HG03432 (cell line): ENCODE measurements around the gene NDUFAF4.

Experiments
- ATAC-seq: cut with Tn5 transposase; IDR thresholded peaks from one replicate; pipeline ENCODE4 v1.9.1; 2021; ENCODE audit warnings: mild to moderate bottlenecking, moderate library complexity; ENCODE audit not compliant: unreplicated experiment

The NDUFAF4 gene

DNA sequence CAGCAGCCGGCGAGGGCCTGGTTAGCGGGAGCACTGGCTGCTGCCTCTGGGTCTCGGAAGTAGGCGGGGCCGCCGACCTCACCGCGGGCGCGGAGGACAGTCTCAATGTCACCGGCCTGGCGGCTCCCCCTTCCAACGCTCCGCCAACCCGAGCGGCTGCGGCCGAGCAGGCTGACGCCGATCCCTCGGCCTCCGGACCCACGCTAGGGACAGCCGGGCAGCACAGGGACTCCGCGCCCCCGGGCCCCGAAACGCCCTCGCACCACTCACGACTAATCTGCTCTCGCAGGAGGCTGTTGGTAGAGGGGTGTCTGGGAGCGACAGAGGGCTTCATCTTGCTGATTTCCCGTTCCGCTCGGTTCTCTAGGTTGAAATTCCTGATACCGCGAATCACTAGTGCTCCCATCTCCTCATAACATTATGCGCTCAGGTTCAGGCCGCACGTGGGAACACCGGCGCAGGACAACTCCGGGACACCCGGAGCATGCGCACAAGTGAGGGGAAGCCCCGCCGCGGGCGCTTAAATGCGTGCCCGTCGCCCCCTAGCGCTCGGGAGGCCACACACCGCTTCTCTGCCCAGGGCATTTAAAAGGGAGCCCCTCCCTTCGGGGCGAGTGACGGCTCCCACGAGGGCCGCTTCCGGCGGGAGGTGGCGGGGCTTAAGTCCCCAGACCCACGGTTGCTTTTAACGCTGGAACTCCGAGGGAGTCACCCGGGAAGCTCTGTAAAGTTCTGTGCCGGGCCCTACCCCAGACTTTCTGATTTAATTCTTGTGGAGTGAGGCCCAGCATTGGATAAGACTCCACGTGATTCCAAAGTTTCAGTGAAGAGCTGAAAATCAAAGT is at the start of gene NDUFAF4:
NDUFAF4 (minus strand) TSS at position 496 of the 845 bp plus-strand sequence; CDS start at position 406, 90 bp downstream.
- peak; percentile 93 for ATAC-seq

GRCh38 chr6:96947055-96947454 is 49.4 kb upstream of the NDUFAF4 start:
- ATAC-seq = peak; percentile 97

DNA sequence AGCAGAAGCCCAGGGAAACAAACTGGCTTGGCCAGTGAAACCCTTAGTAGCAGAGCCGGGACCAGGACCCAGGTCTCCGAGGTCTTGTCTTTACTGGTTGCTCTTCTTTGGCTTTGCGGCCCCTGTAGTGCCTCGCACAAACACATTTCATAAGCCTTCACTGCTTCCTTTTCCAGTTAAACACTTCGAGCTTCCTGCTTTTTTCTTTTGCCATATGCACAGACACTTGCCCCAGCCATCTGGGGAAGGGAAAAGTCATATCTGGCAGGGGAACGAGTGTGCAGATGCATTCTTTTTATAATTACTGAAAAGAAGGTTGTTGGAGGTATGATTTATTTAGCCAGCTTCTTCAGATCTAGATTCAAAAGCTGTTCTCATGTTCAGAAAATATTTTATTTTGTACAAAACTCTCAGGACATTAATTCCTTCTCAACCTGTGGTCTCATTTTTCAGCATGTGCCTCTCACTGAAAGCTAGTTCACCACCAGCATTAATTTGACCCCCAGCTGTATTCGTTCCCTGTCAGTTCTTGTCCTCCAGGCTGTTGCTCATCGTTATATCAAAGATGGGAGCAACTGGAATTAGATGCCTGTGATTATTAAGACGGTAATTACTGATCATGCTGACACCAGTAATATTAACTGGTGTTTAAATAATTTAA is 46.0 kb upstream of the NDUFAF4 start:
- no peak for ATAC-seq

DNA sequence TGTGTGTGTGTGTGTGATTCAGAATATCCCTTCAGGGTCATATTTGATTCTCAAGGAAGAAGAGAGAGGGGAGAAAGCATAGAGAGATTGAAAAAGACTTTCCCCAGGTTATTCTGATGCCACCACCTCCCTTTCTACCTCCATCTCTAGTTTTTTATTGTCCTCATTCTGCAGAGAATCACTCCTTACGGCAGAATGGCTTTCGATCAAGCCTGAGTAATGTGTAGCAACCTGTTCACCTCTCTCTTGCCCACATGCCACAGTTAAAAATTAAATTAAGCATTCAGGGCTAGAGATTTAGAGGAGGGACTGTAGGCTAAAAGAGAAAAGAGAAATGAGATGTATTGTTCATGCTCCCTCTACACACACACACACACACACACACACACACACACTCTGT is 45.0 kb upstream of the NDUFAF4 start:
- no peak for ATAC-seq

DNA sequence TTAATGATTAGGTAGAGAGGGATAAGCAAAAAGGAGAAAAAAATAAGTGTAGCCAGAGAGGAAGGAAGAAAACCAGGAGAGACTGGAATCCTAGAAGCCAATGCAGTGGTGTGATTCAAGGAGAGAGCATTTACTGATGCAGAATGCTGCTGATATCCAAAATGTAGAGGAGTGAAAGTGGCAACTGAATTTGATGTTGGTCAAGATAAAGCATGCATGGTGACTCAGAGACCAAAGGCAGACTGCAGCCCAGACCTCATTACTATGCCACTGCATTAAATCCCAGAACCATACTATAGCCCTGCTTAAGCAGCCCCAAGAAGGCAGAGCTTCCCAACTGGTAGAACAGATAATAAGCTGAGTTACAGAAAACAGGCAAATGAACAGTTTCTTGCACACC is 42.6 kb upstream of the NDUFAF4 start:
- ATAC-seq = no peak

DNA sequence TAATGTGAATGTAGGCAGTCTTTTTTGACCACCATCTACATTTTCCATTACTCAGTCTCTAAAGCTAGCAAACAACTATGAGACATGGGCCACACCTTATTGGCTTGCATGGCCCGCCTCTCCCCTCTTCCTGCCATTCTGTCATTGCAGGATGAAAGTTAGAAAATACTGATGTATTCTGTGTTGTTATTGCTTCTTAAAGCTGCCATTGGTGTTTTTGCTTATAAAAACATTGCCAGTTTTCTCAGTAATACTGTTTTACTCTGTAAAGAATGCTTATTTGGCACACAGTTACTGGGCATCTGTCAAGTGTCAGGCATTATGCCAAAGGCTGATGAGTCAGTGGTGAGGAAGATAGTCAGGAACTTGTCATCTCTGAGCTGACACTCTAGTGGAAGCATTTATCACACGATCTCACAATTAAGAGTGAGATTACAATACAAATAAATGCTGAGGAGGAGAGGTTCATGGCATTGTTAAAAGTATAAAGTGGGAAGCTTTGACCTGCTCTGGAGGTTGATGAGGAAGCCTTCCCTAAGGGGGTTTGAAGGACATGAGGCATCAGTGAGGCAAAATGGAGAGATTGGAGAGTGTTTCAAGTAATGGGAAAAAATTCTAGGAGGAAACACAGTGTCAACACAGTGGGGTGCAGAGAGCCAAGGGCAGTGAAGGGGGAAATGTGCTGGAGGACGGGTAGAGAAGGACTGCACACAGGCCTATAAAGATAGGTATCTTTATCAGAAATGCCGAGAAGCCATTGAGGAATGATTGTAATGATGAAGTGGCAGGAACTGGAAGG is 41.5 kb upstream of the NDUFAF4 start:
- no peak for ATAC-seq

DNA sequence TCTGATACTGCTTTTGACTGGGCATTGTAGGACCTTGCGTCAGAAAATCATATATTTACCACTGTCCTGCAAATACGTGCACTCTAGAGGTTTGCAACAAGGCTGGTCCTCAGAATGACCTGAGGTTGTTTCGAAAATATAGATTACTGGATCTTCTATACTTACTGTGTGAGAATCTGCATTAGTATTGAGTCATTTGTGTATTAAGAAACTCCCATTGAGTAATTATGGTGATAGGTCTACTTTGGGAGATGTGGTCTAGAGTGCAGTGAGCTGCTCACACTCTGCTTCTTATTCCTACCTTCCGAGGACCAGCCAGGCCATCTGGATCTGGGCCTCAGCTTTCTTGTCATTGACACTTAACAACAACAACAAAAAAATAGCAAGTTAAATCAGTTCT is 36.4 kb upstream of the NDUFAF4 start:
- ATAC-seq = no peak

GRCh38 chr6:96931198-96931597 is 33.5 kb upstream of the NDUFAF4 start:
- ATAC-seq = no peak

DNA sequence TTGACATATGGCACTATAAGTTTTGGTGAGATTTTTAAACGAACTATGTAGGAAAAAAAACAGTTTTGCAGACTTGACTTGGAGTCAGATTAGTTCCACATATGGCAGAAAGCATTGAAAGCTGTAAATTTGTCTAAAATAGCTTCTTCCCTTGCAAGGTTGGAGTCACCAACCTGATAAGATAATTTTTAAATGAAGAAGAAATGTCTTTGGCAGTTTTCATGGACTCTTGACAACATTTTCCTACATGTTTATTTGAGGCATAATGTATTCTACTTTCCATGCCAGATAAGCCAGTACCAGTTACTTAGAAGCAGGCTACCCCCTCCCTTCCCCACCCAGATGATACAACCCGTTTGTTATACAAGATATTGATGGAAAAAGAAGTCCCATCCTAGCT is 32.0 kb upstream of the NDUFAF4 start:
- no peak for ATAC-seq

- no peak for ATAC-seq
Observed at GRCh38 chr6:96927660-96928059, 30.0 kb upstream of the NDUFAF4 start.

DNA sequence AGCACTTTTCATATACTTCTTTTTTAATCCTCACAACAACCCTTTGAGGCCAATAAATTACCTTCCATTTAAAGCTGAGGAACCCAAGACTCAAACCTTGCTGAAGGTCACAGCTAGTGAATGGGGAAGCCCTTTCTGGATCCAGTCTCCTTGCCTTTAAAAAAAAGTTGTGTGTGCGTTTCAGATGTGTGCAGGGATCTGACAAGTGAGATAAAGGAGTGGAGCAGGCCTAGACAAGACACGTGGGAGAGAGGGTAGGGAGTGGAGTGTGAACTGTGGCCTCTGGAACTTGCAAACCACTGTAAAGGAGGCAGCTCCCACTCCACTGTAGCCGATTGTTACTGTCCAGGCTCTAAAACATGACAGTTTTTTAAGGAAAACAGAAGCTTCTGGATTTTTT is 28.7 kb upstream of the NDUFAF4 start:
- ATAC-seq = no peak

- ATAC-seq = no peak
Observed at GRCh38 chr6:96925290-96925687, 27.6 kb upstream of the NDUFAF4 start.

DNA sequence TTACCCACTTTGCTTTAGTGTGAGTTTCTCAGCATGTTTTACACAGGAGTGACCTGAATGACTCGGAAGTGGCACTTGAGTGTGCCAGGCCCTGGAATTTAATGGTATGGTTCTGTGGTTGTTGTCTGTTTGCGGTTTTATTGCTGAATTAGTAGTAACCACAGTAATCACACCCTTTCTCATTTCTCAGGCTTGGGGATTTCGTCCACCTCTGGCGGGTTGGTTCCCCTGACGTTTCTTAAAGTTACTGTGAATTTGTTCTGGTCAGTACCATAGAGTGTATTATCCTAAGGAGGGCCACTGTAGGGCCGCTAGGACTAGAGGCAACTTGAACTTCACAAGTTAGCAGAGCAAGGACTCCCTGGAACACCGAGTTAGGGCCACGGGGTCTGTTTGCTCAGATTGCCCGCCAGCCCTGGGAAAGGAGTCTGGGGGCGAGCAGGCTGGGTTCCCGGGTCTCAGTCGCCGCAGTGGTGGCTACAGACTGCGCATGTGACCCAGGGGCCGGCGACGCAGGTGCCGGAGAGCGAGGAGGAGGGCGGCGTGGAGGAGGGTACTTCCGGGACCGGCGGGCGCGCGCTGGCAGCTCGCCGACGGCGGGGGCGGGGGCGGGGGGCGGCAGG is 26.3 kb upstream of the NDUFAF4 start:
- ATAC-seq = peak; percentile 88

GRCh38 chr6:96923400-96923799 is 25.7 kb upstream of the NDUFAF4 start:
- ATAC-seq = no peak

- ATAC-seq = no peak
Observed at GRCh38 chr6:96917098-96917497, 19.4 kb upstream of the NDUFAF4 start.

GRCh38 chr6:96913621-96914020 is 15.9 kb upstream of the NDUFAF4 start:
- ATAC-seq = no peak

GRCh38 chr6:96911751-96912150 is 14.1 kb upstream of the NDUFAF4 start:
- no peak for ATAC-seq

GRCh38 chr6:96911171-96911570 is 13.5 kb upstream of the NDUFAF4 start:
- ATAC-seq = no peak

DNA sequence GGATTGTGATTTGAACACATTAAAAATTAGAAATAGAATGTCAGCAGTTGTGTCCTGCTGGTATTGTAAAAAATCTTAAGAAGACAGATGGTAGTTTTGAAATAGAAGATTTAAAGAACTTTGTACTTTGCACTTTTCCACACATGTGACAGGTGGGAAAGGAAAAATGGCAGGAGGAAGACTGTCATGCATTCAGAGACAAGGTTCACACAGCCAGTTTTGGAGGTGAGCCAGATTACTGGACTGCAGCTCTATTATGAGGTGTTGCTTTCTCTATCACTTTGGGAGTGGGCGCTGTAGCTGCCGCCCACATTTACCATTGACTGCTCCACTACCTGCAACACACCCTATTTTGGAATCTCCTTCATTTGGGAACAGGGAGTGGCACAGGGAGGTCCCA is 12.1 kb upstream of the NDUFAF4 start:
- ATAC-seq = no peak

DNA sequence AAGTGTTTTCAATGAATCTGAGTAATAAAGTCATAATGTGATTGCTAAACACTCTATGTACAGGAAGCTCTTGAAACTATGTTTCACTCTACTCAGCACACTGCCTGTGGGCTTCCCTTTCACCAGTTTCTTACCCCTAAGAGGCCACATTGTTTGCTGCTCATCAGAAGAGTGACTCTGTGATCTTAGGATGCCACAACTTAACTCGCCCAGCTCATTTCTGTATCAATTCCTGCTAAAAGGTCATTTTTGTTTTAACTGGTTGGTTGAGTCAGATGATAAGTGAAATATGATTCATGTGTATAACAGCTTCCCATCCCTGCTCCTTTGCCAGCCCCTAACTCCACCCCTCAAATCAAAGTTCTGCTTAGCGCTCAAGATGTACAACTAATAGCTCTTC is 9.8 kb upstream of the NDUFAF4 start:
- ATAC-seq = peak; percentile 97

GRCh38 chr6:96900873-96901272 is 3.2 kb upstream of the NDUFAF4 start:
- no peak for ATAC-seq
